NOMO-1 (cell line): ENCODE data around the gene MYBPH.

ENCODE experiments used
- DNase-seq, 2 experiments: peaks; one replicate each; lab custom pipeline; 2025; ENCODE audit not compliant: unreplicated experiment in 2 of 2; lab: John Stamatoyannopoulos, UW

Gene MYBPH, protein sequence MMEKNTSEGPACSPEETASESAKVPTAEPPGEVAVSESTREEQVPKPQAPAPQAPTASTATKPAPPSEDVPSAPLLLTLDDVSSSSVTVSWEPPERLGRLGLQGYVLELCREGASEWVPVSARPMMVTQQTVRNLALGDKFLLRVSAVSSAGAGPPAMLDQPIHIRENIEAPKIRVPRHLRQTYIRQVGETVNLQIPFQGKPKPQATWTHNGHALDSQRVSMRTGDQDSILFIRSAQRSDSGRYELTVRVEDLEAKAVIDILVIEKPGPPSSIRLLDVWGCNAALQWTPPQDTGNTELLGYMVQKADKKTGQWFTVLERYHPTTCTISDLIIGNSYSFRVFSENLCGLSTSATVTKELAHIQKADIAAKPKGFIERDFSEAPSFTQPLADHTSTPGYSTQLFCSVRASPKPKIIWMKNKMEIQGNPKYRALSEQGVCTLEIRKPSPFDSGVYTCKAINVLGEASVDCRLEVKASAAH

GRCh38 chr1:203175237-203175826, at the start of gene MYBPH:
MYBPH (minus strand) TSS chr1:203175826; CDS start chr1:203175755, 71 bp downstream.
- DNase-seq: no peak

DNA sequence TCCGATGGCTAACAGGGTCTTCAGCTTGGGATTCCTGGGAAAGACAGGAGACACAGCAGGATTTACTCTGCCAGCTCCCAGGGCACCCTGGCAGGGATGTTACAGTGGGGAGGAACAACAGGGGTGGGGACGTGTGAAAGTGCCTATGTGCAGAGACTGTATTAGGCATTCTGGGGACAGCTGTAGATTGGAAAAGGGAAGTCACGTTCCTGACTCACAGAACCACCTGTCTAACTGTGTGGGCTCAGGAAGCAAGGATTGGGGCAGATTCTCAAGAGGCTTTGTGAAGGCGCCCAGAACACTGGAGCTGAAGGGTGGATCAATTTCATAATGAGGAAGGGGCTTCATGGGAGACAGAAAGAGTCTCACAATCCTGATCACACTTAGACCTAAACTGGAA, 49.4 kb upstream of the MYBPH start:
- DNase-seq: peak in 1 of 2 experiments; percentile 8

DNA sequence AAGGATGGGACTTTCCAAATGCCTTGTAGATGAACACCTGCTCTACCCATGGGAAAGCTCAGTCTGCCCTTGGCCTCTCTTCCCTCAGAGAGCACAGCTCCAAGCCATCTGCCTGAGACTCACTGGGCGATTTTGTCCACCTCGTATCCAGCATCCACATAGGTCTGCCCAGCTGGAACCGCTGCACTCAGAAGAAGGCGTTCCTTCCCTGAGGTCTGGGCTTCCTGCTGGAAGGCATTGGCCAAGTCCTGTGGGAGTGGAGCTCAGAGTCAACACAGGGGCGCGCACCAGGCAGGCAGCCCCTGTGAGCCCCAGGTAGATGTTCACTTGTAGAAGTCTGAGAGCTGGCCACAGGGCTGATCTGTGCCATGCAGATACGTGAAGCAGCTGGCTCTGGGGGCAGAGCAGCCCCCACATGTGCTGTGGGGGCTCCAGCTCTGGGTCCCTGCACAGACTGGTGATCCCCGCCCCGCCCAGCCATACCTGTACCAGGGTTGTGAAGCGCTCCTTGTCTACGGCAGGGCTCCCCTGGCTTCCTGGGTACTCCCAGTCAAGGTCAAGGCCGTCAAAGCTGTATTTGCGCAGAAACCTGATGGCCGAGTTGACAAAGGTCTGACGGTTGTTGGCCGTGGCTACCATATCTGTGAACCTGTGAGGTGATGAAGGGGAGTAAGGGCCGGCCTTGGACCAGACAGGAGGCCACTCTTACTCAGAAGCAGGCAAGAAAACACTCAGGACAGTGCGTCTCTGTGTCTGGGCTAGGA, 47.6 kb upstream of the MYBPH start:
- no peak for DNase-seq

DNA sequence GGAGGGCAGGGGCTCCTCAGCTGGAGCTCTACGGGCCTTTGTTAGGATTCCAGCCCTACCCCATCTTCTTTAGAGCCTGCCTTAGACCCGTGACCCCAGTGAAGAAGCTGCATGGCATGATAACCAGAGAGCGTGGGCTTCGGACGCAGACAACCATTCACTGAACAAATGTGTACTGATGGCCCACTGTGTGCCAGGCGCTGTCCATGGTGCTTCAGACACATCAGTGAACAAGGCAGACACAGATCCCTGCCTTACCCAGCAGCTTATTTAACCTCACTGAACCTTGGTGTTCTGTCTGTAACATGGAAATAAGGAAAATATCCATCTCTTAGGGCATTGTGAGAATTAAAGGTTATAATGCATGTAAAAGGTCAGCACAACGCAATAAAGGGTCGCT, 44.3 kb upstream of the MYBPH start:
- DNase-seq: no peak

DNA sequence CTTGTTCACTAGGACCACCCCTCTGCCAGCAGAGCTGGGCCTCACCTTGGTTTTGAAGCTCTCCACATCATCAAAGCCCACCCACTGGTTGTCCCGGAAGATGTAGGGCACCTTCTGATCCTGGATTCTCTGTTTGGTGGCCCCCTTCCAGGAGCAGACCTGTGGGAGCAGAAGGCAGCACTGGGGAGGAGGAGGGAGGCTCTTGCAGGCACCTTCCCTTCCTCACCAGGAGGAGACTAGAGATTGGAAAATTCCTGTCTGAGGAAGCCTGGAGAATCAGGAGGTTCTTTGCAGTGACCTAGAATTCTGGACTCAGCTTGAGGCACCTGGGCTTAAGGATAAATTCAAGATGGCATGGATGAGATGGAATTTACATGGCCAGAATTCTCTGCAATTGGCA, 43.5 kb upstream of the MYBPH start:
- DNase-seq: no peak

DNA sequence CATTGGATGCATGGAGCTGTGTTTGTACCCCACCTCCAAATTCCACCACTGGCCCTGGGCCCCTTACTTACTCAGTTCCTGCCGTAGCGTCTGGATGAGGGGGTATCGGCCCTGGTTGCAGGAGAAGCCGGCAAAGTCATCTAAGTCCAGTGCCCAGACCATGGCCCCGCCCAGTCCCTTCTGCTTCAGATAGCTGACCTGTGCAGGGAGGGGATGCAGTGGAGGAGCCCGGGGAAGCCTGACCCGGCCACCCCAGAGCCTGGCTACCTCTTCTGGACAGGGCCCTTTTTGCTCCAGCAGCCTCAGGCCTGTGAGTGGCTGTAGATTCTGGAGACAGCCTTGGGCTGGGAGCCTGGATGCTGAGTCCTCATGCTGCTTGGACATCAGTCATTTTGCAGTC, 42.0 kb upstream of the MYBPH start:
- DNase-seq: no peak

- peak in 1 of 2 experiments; percentile 22 for DNase-seq
These were observed 41.6 kb upstream of the MYBPH start for GRCh38 chr1:203217139-203217655.

- peak; percentile 48 to 77 for DNase-seq
These were observed 40.9 kb upstream of the MYBPH start for GRCh38 chr1:203216274-203217138.

DNA sequence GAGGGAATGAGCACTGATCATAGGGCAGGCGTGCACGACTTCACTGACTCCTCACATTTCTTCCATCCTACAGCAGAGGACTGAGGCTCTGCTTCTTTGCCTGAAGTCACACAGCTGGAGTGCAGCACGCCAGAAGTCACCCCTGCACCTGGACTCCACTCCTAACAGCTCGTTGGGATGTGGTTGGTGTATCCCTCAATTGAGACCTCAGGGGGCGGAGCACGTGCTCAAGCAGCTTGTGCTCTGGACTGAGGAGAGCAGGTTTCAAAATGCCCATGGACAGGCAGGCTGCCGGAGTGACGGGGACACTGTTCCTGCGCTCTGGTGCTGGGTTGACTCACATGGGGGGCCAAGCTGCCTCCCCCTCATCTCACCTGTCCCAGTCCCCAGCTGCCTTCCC, 39.9 kb upstream of the MYBPH start:
- no peak for DNase-seq

- DNase-seq: peak; percentile 32 to 59
These were observed 39.2 kb upstream of the MYBPH start for GRCh38 chr1:203214871-203215270.

DNA sequence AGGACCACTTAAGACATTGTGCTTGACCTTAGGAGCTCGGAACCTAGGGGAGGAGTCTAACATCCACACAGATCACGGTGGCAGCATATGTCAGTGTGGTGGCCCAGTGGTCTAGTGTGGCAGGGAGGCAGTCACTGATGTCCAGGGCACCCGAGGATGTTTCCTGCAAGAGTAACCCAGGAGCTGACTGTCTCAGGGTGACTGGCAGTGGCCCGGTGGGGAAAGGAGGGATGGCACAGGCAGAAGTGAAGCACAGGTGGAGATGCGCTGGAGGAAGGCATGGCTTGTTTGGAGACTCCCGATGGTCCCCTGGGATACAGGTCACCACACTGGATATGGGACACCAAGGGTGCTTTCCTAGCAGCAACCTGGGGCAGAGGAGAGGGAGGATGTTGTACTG, 37.5 kb upstream of the MYBPH start:
- DNase-seq: no peak

DNA sequence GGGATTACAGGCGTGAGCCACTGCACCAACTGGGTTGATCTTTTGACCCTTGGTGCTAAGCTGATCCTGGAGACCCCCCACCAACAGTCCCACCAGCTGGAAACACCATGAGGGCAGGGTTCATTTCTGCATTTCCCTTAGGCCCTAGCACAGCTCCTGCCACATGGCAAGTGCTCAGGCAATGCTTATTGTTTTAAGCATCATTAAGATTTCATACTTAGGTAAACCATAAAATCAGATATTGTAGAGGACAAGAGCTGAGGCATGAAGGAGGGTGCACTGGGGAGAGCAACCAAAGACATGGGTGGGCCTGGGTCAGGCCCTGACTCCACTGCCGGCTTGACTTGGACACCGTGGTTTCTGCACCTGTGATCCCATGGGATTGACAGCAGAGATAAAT, 36.2 kb upstream of the MYBPH start:
- no peak for DNase-seq

- no peak for DNase-seq
These were observed 35.4 kb upstream of the MYBPH start for GRCh38 chr1:203210988-203211387.

- no peak for DNase-seq
These were observed 34.7 kb upstream of the MYBPH start for GRCh38 chr1:203210350-203210749.

DNA sequence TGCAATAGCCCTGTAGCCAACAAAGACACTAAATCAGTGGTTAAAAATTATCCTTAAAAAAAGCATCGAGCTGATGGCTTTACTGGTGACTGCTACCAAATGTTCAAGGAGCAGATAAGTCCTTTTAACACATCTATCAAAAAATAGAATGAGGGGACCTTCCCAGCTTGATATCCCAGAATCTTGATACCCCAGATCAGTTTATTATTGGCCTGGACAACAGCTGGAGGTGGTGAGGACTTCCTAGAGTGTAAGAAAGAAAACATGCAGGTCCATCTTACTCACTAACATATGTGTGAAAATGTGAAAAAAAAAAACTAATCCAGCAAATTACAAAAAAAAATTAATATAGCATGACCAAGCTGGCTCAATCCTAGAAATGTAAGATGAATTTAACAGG, 32.6 kb upstream of the MYBPH start:
- DNase-seq: no peak

- DNase-seq: no peak
These were observed 32.1 kb upstream of the MYBPH start for GRCh38 chr1:203207751-203208150.

GRCh38 chr1:203206129-203206687, 30.6 kb upstream of the MYBPH start:
- DNase-seq: no peak

DNA sequence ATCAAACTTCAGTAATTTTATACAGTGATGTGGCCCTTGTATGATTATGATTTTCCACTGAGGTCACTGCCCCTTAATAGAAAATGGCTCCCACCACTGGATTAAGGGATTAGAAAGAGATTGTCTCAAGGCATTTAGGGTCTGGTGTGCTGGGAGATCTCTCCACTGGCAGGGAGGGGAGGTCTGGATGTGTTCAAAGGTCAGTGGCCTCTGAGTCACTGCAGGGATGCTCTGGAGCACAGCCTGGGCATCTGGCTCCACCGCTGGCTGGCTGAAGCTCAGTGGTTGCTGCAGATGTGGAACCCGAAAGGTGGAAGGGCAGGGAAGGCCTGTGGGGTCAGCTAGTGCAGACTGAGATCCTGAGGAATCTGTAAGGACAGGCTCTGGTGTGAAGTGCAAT, 29.1 kb upstream of the MYBPH start:
- no peak for DNase-seq

DNA sequence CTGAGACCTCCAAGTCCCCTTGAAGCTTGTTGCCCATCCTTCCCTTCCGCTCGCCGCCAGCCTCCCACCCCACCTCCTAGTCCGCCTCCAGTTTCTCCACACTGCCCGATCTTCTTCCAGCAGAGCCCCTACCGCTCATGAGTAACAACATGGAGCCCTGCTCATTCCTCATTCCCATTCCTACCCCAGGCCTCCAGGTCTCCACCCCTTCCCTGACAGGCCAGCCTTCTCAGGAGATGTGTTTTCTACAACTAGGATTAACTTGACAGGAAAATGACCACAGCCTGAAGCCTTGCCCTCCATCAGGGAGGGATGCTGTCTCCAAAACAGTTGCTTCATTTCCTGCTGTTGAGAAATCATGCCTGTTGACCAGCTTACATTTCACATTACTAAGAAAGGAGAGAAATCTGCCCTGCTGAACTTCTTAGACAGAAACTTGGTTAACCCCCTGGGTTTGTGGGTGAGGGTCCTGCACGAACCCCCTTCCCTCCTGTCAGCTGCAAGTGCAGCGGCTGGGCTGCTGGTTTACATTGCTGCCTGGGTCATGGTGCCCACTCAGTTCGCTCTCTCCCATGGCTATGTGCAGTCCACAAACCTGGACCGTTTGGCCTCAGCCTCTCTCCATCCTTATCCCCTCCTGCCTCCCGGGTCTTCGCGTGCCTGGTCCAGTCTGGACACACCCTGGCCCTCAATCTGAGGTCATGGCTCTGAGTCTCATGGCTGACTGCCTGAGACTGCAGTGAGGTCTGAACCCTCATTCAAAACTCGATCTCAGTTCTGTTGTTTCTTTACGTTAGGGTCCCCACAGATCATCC, 27.0 kb upstream of the MYBPH start:
- DNase-seq: peak; percentile 34 to 85
